ENCODE data around the gene CHSY1. TPM values are rescaled to one million over a fixed set of nuclear protein-coding genes. Genes with fewer than 3 reads are reported as not detected.

The CHSY1 gene
- total and polyA plus RNA-seq, 2 of the 13 experiments (the other 11 are each of a cell fraction or from before 2014, with no cell fraction given), result 13.3 to 13.7 TPM

GRCh38 chr15:101200181-101200580 is 51.7 kb downstream of the CHSY1 start:
- H3K36me3 ChIP-seq (replicated peaks in 1 of 2; ENCODE audit: control insufficient read depth in 1 of 2, insufficient read depth in 2 of 2, low read length in 2 of 2), result peaks cover 0 to 11% of the 10 kb centered on the region in 2 experiments; a peak in 1 of 5 replicates
- H3K4me1 ChIP-seq (ENCODE audit: insufficient read depth, low read length), result peaks cover 14% of the 10 kb centered on the region
- H3K9ac ChIP-seq (ENCODE audit: insufficient read depth, low read depth, low read length), result no peak overlapping the region
- H3K27ac ChIP-seq (ENCODE audit: extremely low read length, insufficient read depth, low read length), result no peak overlapping the region
- H2AFZ ChIP-seq (ENCODE audit: low read length), result no peak overlapping the region
- no peak overlapping the region for H3K4me2 ChIP-seq (ENCODE audit: low read depth, low read length)
- ATAC-seq (no peak), FAIRE-seq (no peak), DNase-seq (ENCODE audit: low spot score) (no peak)
- no peaks in the 10 kb centered on the region for H3K27me3 ChIP-seq (ENCODE audit: control insufficient read depth in 1 of 2, insufficient read depth in 2 of 2, low read length in 2 of 2)
- ChIA-PET CTCF (ENCODE audit: low intra/inter-chr PET ratio, low total read pairs) (no interaction called here), POLR2A (no interaction called here)
- 97% methylated on average over 9 of the region's 9 CpGs for WGBS (ENCODE audit: low lambda C conversion rate)
- H4K20me1 ChIP-seq (ENCODE audit: insufficient read depth, low read length), result peaks cover 40% of the 10 kb centered on the region
- H3K9me3 ChIP-seq (ENCODE audit: low read length), result no peaks in the 10 kb centered on the region
- peaks cover 54% of the 10 kb centered on the region for H3K79me2 ChIP-seq (ENCODE audit: insufficient read depth, low read length)
- TF ChIP-seq HNRNPUL1 (IDR thresholded peaks at IDR 0.05; ENCODE audit: low read depth, low read length) (no peak), ZNF512B (CRISPR knock-in tag; IDR thresholded peaks at IDR 0.05; ENCODE audit: borderline replicate concordance) (no peak), AGO1 (IDR thresholded peaks at IDR 0.05; ENCODE audit: low read depth, low read length, poor library complexity, severe bottlenecking) (no peak), PRMT3 (CRISPR knock-in tag; IDR thresholded peaks at IDR 0.05; ENCODE audit: borderline replicate concordance, low read depth) (no peak), E2F5 (CRISPR knock-in tag; conservative IDR thresholded peaks at IDR 0.05) (no peak), NR0B2 (CRISPR knock-in tag; IDR thresholded peaks at IDR 0.05) (no peak), RELA (CRISPR knock-in tag; IDR thresholded peaks at IDR 0.05) (no peak), POLR2A (IDR thresholded peaks at IDR 0.05; ENCODE audit: insufficient read depth in 1 of 2, low read depth in 2 of 2, low read length in 2 of 2) (no peak), ZNF547 (CRISPR knock-in tag; IDR thresholded peaks at IDR 0.05) (no peak), ZNF18 (CRISPR knock-in tag; IDR thresholded peaks at IDR 0.05; ENCODE audit: insufficient replicate concordance) (no peak), ZNF841 (CRISPR knock-in tag; IDR thresholded peaks at IDR 0.05; ENCODE audit: borderline replicate concordance) (no peak), ARHGAP35 (CRISPR knock-in tag; IDR thresholded peaks at IDR 0.05; ENCODE audit: borderline replicate concordance) (no peak), ZFP36L1 (CRISPR knock-in tag; IDR thresholded peaks at IDR 0.05) (no peak), U2AF2 (IDR thresholded peaks at IDR 0.05; ENCODE audit: low read depth, low read length) (no peak), ZFP82 (CRISPR knock-in tag; IDR thresholded peaks at IDR 0.05; ENCODE audit: borderline replicate concordance) (no peak)
- no TSS peak for BruUV-seq (replicated peaks)
- no peak overlapping the region for H3K4me3 ChIP-seq (replicated peaks in 1 of 3; ENCODE audit: insufficient read depth in 1 of 3, low read depth in 2 of 3, low read length in 3 of 3)
- in situ Hi-C loops (cut with HindIII; ENCODE audit: extremely low pct_ligation_motif_present, low pct_unique_long_range_greater_than_20kb) (no loop called here), intact Hi-C loops (cut with micrococcal nuclease; ENCODE audit: unreplicated experiment) (no loop called here)

Measured in HepG2 (cell line).